ENCODE results near the gene CYBRD1.
"Not testable (repeated sequence)": the region's sequence is repeated elsewhere in the genome, so short reads cannot be mapped to it uniquely, and the experiment has no call there.

The CYBRD1 gene

DNA sequence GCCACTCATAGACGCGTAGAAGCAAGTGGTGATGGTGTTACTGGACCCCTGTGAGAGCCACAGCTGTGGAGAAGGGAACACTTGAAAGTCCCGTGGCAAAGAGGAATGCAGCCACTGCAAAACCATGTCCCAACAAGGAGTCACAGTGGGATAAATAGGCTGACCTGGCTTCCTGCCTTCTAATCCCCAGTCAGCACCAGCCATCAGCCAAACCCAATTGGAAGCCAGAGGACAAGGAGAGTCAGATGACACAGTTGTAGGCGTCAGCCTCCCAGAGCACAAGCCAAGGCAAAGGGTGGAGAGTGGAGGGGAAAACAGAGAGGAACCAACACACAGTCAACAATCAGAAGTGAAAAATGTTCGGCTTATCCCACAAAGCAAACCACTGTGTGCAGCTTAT lies 5.5 kb upstream of the CYBRD1 start:
- no peak for DNase-seq

DNA sequence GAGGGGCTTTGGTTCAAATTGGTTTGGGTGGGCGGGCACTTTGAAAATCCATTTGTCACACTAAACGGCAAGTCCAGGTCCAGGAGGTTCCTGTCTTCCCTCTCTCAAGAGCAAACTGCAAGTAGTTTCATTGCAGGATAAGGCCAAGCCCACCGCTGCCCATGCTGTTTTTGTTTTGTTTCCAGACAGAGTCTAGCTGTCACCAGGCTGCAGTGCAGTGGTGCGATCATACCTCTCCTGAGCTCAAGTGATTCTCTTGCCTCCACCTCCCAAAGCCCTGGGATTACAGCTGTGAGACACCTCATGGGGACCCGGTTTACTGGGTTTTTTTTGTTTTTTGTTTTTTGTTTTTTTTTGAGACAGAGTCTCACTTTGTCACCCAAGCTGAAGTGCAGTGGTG lies 1.8 kb upstream of the CYBRD1 start:
- no peak for DNase-seq

DNA sequence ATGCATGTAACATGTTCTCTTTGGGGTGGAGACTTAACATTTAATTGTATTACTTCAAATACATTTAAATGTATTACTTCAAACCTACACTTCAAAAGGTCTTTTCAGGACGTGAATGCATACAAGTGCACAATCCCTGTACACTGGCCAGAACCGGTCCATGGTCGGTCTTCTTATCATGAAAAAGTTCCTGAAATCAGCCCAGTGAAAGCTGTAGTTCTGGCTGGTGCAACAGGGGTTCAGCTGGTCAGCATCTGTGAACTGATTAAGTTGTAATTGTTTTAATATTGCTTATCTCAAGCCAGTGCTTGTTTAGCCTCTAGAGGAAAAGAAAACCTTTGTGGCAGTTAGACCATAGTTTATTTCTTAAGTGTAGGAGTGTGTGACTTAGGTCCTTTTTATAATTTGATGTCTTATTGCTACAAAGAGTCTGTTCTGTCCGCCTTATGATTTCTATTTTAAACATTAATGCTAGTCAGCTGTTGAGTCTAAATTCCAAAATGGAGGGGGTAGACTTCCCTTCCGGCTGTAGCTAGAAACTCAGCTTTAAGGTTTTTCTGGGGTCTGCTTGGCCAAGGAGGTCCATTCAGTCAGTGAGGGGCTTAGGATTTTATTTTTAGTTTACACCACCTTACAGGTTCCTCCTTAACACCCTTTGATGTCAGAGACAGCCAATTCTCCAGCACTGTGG lies 768 bp upstream of the CYBRD1 start:
- DNase-seq, result no peak

DNA sequence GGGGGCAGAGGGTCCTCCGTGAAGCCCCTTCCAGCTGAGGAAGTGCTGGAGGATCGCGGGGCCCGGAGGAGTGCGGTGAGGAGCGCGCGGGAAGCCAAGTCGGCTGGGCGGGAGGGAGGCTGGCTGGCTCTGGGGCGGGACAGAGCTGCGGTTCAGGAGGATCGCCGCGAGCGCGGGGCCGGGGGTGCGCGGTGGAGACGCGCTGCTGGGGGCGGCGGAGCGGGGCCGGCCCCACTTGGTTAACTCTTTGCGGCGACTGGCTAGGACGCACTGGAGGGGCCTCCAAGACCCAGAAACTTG lies 464 bp downstream of the CYBRD1 start:
- DNase-seq, result no peak

DNA sequence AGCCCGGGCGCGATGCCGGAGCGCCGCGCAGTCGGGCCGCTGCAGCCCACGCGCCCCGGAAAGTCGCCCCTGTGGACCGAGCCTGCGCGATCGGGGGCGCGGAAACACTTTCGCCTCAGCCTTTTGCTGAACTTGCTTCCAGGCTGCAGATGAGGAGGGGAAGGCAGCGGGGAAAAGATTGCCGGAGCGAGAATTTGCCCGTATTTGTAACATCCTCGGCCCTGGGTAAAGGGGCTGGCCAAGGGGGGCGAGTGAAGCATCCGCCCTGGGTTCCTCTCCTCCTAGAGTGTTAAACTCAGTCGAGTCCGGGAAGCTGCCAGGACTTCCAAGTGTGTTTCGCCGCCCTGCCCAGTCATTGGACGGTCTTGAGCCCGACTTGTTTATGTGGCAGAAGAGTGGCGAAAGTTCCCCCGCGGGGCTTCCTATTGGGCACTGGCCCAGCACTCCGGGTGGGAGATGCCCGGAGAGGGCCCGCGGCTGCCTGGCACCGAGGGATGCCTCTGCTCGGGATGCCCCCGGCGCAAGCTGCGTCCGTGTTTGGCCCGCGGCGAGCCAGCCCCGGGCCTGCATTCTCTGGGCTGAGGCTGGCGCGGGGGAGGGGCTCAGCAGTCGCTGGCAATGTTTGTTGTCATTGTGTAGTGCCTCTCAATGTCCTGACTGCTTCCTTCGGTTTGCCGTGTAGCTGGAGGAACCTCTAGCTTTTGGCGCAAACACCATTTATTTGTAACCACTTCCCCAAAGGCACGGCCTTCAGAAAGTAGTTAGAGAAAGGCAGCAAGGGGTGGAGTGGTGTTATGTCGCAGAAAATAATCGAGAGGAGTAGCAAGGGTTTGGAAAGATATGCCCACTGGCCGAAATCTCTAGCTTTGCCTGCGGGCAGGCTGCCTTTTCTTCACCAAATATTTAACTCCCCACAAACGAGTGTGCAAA lies 1.1 kb downstream of the CYBRD1 start:
- DNase-seq, result peak; percentile 64

DNA sequence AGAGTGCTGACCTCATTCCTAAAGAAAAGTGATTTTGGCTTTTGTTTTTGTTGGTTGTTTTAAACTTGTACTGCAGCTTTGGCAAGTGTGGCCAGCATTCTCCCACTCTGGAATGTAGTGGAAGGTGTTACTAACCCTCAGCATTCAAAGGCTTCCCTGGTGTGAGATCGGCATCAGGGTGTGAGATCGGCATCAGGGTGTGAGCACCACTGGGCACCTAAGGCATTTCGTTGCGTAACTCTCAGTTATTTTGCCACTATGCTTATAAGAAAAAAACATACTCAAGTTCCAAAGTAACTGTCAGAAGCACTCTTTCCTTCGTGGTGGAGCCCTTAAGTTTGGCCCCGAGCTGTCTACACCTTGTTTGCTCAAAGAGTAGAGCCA lies 1.7 kb downstream of the CYBRD1 start:
- DNase-seq, result no peak

DNA sequence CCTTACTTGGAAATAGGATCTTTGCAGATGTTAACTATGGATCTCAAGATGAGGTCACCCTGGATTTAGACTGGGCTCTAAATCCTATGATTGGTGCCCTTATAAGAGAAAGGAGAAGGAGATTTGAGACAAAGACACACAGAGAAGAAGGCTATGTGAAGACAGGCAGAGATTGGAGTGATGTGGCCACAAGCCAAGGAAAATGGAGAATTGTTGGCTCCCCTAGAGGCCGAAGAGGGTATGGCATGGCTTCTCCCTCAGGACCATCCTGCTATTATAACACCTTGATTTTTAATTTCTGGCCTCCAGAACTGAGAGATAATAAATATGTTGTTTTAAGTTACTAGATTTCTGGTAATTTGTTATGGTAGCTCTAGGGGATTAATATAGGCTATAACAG lies 7.6 kb downstream of the CYBRD1 start:
- DNase-seq, result no peak

DNA sequence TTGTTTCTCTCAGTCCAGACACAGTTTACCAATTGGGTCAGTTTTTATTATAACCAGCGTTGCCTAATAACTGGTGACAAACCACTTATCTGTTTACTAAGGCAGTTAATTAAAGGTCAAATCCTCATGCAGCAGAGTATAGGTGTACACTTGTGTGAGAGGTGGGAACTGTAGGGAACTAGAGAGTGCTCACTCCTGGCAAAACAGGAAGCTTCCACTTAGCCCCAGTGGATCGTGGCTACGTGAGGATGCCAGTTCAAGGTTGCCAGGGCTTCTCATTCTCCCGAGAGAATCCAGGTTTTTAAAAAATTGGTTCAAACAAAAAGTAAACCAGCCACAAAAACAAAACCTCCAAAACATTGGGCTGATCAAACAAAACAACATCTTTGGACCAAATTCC lies 8.1 kb downstream of the CYBRD1 start:
- DNase-seq, result no peak

DNA sequence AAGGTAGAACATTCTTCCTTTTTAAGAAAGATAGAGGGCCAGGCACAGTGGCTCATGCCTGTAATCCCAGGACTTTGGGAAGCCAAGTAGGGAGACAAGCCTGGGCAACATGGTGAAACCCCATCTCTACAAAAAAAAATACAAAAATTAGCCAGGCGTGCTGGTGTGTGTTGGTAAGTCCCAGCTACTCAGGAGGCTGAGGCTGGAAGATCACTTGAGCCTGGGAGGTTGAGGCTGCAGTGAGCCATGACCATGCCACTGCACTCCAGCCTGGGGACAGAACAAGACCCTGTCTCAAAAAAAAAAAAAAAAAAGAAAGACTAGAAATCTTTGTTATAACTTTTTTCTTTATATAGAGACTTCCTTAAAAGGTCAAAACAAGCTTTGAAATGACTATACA lies 8.6 kb downstream of the CYBRD1 start:
- DNase-seq, result not testable (repeated sequence)

DNA sequence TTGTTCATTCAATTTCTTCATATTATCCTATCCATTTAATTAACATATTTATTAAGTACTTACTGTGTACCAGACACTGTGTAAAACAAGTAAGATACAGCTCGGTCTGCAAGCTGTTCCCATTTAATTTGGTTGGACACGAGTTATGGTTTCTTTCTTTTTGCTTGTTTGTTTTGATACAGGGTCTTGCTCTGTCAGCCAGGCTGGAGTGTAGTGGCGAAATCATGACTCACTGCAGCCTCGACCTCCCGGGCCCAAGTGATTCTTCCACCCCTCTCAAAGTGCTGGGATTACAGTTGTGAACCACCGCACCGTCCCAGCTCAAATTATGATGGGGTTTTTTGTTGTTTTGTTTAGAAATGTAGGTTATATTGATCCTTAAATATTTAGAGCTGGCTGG lies 9.0 kb downstream of the CYBRD1 start:
- peak; percentile 36 for DNase-seq

DNA sequence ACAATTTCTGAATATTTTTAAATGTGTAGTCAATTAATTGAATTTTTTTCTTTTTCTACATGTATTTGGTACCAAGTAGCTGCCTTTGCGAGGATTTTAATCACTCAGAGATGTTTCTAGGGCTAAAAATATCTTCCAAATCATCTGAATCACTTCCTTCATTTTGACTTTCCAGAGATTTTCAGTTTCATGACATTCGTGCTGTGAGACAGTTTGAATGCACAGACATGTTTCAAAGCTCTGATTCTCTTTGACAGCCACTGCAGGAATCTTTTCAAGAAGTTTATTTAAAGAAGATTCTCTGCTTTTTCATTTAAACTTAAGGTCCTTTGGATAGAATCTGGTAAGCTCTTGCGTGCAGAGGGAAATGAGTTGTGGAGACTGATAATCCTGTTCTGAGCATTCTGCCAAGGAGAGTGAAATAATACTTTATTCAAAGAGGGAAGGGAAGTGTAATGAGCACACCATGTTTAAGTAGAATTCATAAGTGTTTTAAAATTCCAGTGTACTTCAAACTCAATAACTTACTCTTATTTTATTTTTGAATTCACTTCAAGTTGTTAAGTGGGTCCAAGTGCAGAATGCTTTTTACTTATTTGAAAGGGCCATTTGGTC lies 9.7 kb downstream of the CYBRD1 start:
- peak; percentile 33 for DNase-seq

DNA sequence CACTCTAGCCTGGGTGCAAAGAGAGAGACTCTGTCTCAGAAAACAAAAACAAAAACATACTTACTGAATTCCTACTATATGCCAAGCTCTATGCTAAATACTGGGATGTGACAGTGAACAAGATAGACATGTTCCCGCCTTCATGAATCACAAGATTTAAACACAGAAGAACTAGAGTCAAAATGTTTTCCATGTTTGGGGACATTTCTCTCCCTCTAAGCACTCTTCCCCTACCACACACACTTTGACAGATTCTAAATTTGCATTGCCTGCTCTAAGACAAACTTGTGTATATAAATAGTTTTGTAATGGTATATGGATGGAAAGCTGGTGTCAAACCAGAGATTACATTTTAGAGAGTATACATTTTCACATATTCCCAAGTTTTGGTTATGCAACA lies 11.1 kb downstream of the CYBRD1 start:
- DNase-seq, result no peak

DNA sequence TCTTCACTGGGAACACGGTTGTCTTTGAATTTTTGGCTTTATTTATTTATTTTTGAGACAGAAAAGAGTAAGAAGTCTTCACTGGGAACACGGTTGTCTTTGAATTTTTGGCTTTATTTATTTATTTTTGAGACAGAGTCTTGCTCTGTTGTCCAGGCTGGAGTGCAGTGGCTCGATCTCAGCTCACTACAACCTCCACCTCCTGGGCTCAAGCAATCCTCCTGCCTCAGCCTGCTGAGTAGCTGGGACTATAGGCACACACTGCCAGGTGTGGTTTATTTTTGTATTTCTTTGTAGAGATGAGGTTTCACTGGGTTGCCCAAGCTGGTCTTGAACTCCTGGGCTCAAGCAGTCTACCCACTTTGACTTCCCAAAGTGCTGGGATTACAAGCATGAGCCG lies 13.3 kb downstream of the CYBRD1 start:
- not testable (repeated sequence) for DNase-seq

DNA sequence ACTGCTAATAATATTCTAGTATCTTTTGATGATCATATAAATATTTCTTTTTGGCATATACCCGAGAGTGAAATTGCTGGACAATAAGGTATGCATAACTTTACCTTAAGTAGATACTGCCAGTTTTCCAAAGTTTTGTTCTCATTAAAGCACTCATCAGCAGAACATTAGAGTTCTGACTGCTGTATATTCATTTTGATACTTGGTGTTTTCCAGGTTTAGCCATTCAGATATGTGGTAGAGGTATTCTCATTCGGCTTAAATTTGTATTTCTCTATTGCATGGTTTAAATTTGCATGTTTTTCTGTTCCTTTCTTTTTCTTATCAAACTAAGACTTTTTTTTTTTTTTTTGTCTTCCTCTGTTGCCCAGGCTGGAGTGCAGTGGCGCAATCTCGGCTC lies 18.2 kb downstream of the CYBRD1 start:
- DNase-seq, result no peak

DNA sequence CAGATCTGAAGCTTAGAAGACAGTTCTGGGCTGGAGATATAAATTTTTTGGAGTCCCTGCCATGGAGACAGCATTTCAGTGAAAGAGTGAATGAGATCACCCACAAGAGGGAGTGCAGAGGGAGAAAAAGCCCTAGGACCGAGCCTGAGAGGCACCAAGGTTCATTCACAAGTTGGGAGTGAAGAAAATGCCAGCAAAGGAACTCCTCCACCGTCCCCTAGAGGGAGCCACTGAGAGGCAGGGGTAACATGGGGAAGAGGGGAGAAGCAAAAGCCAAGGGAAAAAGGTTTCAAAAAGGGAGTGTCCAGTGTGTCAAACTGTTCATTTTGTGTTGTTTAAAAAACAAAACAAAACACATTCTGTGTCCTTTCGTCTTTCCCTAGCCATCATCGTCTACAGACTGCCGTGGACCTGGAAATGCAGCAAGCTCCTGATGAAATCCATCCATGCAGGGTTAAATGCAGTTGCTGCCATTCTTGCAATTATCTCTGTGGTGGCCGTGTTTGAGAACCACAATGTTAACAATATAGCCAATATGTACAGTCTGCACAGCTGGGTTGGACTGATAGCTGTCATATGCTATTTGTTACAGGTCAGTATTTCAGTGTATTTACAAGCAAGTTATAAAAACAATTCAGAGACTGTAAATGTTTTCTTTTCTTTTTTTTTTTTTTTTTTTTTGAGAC lies 19.1 kb downstream of the CYBRD1 start:
- DNase-seq, result no peak

DNA sequence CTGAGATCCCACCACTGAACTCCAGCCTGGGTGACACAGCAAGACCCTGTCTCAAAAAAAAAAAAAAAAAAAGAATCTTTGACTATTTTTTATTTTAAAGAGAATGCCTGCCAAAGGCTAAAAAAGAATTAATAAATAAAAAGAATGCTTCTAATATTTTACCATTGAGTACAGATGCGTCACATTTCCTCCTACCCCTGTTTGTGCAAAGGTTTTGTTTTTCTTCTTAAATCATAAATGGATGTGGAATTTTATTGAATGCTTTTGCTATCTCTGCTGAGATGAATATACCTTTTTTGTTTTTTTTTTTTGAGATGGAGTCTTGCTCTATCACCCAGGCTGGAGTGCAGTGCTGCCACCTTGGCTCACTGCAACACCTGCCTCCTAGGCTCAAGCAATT lies 22.8 kb downstream of the CYBRD1 start:
- no peak for DNase-seq

DNA sequence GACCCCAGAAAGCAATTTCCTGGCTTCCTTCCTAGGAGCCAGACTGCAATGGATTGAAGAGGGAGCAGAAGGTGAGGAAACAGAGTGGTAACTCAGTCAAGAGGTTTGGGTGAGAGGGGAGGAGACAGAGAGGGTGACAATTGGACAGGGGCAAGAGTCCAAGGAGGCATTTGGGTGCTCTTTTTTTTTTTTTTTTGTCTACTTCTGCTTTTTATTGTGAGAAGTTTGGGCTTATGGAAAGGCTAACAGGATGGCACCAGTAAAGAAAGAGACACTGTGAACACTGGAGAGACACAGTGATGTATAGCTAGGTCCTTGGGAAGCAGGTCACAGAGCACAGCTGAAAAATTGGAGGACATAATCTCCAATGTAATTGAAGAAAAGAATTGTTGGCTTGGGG lies 25.0 kb downstream of the CYBRD1 start:
- no peak for DNase-seq

DNA sequence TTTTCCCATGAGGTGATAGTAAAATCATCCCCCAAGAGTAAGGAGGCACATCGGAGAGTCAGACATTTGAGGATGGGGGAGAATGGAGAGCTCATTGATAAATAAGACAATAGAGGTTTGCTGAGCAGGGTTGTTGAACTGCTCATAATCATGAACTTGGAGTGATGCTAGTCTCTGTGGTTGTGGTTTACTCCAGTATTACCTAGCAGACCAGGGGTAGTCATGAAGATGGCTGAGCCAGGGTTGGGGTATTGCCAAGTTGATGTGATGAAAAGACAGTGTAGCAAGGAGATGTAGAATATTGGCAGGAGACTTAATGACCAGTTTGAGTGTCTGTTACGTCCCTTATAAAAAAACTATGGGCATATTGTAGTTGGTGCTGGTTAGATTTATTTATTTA lies 25.4 kb downstream of the CYBRD1 start:
- DNase-seq, result no peak

DNA sequence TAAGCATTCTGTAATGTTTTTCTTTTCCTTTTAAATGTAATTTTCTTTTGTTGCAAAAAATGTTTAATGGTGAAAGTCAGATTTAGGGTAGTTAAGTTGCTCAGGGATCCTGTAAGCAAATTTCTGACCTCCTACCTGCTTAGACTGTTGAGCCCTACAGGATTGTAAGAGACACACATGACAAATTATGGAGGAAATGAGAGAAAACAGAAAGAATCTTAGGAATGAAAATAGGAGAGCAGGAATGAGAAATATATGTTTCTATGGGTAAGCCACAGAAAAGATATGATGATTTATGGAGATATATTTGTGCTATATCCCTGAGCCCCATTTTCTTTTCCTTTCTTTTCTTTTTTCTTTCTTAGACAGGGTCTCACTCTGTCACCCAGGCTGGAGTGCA lies 28.3 kb downstream of the CYBRD1 start:
- no peak for DNase-seq

DNA sequence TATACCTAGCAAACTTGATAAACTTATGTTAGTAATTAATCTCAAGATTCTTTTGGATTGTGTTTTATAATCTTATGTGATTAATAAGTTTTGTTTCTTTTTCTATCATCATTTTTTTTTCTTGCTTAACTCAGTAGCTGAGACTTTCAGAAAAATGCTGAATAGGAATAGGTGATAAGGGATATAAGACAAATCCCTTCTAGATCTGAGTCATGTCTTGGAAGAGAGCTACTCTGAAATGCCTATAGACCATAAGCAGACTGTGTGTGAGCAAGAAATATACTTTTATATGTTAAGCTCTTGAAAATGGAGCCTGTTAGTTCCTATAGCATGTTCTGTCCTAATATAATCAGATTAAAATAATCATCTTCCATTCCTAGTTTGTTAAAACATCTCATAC lies 29.6 kb downstream of the CYBRD1 start:
- no peak for DNase-seq

DNA sequence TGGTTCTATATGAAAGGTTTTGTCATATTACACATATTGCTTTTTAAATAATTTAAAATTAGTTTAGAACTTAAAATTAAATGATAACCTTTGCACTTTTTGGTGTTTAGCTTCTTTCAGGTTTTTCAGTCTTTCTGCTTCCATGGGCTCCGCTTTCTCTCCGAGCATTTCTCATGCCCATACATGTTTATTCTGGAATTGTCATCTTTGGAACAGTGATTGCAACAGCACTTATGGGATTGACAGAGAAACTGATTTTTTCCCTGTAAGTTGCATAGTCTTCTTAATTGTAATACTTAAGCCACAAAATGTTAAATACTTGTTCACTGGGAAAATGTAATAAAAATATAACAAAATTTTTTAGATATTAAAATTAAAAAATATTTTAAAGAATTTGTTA lies 31.0 kb downstream of the CYBRD1 start:
- DNase-seq, result no peak

DNA sequence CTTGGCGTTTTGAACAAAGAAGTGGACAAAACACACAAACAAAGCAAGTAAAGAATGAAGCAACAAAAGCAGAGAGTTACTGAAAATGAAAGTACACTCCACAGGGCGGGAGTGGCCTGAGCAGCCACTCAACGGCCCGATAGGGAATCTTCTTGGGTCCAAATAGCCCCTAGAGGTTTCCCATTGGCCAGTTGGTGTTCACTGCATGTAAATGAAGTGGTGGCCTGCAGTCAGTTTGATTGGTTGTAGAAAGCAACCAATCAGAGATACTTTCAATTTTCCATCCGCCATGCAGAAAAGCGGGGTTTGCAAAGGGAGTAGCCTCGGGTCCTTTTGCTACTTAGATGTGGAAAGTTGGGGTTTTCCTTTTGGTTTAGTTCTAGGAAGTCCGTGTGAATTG lies 31.6 kb downstream of the CYBRD1 start:
- DNase-seq, result no peak

DNA sequence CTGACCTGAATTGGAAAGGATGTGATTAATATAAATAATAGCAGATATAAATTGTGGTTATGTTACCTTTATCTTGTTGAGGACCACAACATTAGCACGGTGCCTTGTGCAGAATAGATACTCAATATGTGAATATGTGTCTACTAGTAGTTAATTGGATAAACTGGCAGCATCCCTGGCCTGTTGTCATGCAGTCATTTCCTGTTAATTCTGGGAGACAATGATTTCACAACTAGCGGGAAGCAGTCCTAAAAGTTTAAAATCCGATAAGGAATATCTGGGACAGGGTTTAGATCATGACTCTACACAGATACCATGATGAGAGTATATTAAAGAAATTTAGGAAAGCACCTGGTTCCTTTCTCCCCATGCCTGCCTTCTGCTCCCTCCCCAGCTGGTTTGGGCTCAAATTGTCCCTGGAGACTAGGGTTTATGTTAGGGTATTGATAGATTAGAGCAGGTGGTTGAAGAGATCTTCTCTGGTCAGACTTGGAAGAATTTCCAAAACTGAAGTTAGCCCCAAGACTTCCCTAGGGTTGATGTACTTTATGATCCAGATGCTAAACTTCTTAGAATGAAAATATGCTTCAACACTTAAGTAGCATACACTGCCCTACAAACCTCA lies 32.8 kb downstream of the CYBRD1 start:
- DNase-seq, result no peak
